GM23248 (cell line): ENCODE results near the gene IGSF22. TPM values are rescaled to one million over a fixed set of nuclear protein-coding genes. Genes with fewer than 3 reads are reported as not detected.

Source experiments
- DNase-seq: peaks from one replicate; pipeline ENCODE4 v3.0.0-alpha.2; 2015
- H2AFZ ChIP-seq: fragments of 200-600 bp; sonication (generic); 2 replicates; pipeline ENCODE4 v1.6.1; 2016; ENCODE audit warnings: antibody characterized with exemption
- H3F3A ChIP-seq: fragments of 200-600 bp; sonication (generic); 2 replicates; pipeline ENCODE4 v1.6.1; 2016; ENCODE audit warnings: mild to moderate bottlenecking, antibody characterized with exemption, mixed run types; ENCODE audit not compliant: insufficient read depth
- H3K27ac ChIP-seq: fragments of 200-600 bp; sonication (generic); 2 replicates; pipeline ENCODE4 v1.5.1; 2016; ENCODE audit warnings: mild to moderate bottlenecking
- H3K27me3 ChIP-seq: fragments of 200-600 bp; sonication (generic); replicated peaks from 2 replicates; pipeline ENCODE4 v1.6.1; 2016; ENCODE audit warnings: mild to moderate bottlenecking; ENCODE audit not compliant: insufficient read depth
- H3K36me3 ChIP-seq: fragments of 200-600 bp; sonication (generic); 2 replicates; pipeline ENCODE4 v1.6.1; 2016; ENCODE audit warnings: low read depth, mild to moderate bottlenecking
- H3K4me1 ChIP-seq: fragments of 200-600 bp; sonication (generic); 2 replicates; pipeline ENCODE4 v1.6.1; 2016; ENCODE audit warnings: mild to moderate bottlenecking; ENCODE audit not compliant: insufficient read depth
- H3K4me2 ChIP-seq: fragments of 200-600 bp; sonication (generic); one replicate; pipeline ENCODE4 v1.6.1; 2016; ENCODE audit warnings: mild to moderate bottlenecking; ENCODE audit not compliant: unreplicated experiment
- H3K4me3 ChIP-seq: fragments of 200-600 bp; sonication (generic); 2 replicates; pipeline ENCODE4 v1.5.1; 2016; ENCODE audit warnings: mild to moderate bottlenecking
- H3K79me2 ChIP-seq: fragments of 200-600 bp; sonication (generic); 2 replicates; pipeline ENCODE4 v1.6.1; 2016; ENCODE audit warnings: mild to moderate bottlenecking; ENCODE audit not compliant: insufficient read depth
- H3K9ac ChIP-seq: fragments of 200-600 bp; sonication (generic); 2 replicates; pipeline ENCODE4 v1.6.1; 2016; ENCODE audit warnings: mild to moderate bottlenecking
- H3K9me2 ChIP-seq: fragments of 200-600 bp; sonication (generic); 2 replicates; pipeline ENCODE4 v1.6.1; 2016; ENCODE audit warnings: mixed run types, mild to moderate bottlenecking, moderate library complexity; ENCODE audit not compliant: insufficient read depth
- H3K9me3 ChIP-seq: fragments of 200-600 bp; sonication (generic); one replicate; pipeline ENCODE4 v1.6.1; 2017; ENCODE audit warnings: low read depth
- H4K20me1 ChIP-seq: fragments of 200-600 bp; sonication (generic); 2 replicates; pipeline ENCODE4 v1.6.0; 2016; ENCODE audit not compliant: insufficient read depth
- EZH2 ChIP-seq: fragments of 200-600 bp; sonication (generic); IDR thresholded peaks from 2 replicates; pipeline ENCODE4 v1.6.1; 2018; ENCODE audit warnings: antibody characterized with exemption, mild to moderate bottlenecking; ENCODE audit not compliant: insufficient read depth, poor library complexity, severe bottlenecking
- EZH2phosphoT487 ChIP-seq: fragments of 200-600 bp; sonication (generic); IDR thresholded peaks from 2 replicates; pipeline ENCODE4 v1.6.1; 2018; ENCODE audit warnings: antibody characterized with exemption, moderate library complexity, mild to moderate bottlenecking, low read depth; ENCODE audit not compliant: insufficient read depth
- WGBS, 2 experiments: methylation state at CpG; one replicate each; pipeline ENCODE4 v1.1.6; 2015 to 2017; ENCODE audit warnings: low lambda C conversion rate in 2 of 2, low coverage in 1 of 2; ENCODE audit errors: missing lambda C conversion rate in 2 of 2; 5-methylcytosine and 5-hydroxymethylcytosine counted together
- in situ Hi-C: fragments of 300-500 bp; cut with MboI; formaldehyde crosslinking; loops from 2 replicates; pipeline ENCODE4 v1.15.0; 2020
- polyA plus RNA-seq: library from polyadenylated mRNA; unstranded; fragments of >200 nt; fragmentation: Nextera tagmentation; extraction: Ambion mirVana; gene quantifications from 2 replicates; pipeline ENCODE4 v1.2.1, GENCODE V29; 2016
- total RNA-seq: library from RNA; depleted of rRNA; stranded (reverse); fragments of >200 nt; shearing (Covaris generic); gene quantifications from 2 replicates; pipeline ENCODE4 v1.2.3, GENCODE V29; 2014

IGSF22 gene
- total and polyA plus RNA-seq, 2 experiments from 2014 or later, result not detected

DNA sequence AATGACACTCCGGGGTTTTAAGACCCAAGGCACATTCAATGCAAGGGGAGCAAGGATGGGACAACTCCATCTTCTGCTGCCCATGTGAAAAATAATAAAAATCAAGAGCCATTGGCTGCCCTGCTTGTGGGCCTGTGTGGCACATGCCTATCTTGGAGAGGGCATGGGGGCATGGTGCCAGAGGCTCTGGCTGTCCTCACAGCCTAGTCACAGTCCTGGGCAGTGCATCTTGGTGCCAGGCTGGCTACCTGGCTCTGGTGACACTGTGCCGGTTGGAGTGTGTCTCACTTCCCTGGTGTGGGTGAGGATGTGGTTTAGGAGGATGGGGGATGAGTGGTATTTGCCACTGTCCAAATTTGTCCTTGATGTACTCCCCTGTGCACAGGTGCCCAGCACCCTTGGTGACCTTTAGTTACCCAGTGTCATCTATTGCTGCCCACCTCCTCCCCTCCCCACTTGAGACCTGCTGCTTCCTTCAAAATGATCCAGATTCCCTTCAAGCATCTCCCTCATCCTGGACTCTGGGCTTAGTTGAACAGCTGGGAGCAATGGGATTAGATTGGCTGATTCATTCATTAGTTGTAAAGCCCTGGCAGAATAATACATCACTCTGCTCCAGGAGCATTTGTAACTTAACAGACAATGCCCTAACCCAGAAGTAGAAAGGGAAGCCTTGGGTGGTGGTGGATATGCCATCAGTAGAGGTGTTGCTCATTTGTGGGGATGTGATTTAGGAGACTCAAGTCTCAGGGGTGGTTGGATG lies 22.8 kb downstream of the IGSF22 start:
- Histone ChIP-seq H3K9ac (no peak overlapping the region), H3K4me3 (no peak overlapping the region), H4K20me1 (no peaks in the 10 kb centered on the region), H3K27me3 (peaks cover 14% of the 10 kb centered on the region), H3K79me2 (no peaks in the 10 kb centered on the region), H2AFZ (no peak overlapping the region), H3K4me2 (no peak overlapping the region), H3K36me3 (no peaks in the 10 kb centered on the region), H3K27ac (no peak overlapping the region), H3K9me2 (no peaks in the 10 kb centered on the region), H3K9me3 (no peaks in the 10 kb centered on the region), H3K4me1 (no peaks in the 10 kb centered on the region), H3F3A (0 out of 2 replicates have a peak, but pooled peaks cover 1% of the 10 kb centered on the region)
- in situ Hi-C loops, result no loop called here
- 44 to 55% methylated on average over 2 of the region's 2 CpGs for WGBS, 2 experiments
- TF ChIP-seq EZH2 (no peak), EZH2phosphoT487 (no peak)
- no peak for DNase-seq

DNA sequence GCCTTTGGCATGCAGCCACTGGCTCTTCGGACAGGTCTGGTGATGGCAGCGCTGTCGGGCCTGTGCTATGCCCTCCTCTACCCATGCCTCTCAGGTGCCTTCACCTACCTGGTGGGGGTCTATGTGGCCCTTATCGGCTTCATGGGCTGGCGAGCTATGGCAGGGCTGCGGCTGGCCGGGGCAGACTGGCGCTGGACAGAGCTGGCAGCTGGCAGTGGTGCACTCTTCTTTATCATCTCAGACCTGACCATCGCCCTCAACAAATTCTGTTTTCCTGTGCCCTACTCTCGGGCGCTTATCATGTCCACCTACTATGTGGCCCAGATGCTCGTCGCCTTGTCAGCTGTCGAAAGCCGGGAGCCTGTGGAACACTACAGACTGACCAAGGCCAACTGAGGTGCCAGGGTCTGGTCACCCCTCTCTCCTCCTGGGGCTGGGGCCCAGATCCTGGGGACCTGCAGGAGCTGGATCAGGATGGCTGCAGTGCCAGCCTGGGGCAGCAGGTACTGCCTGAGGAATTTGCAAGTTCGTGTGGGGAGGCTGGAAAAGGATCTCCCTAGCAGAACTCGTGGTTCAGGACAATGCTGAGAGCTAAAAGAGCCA lies 24.3 kb downstream of the IGSF22 start:
- 84 to 87% methylated on average over 14 to 17 of the region's 17 CpGs for WGBS, 2 experiments
- Histone ChIP-seq H3K4me2 (no peak overlapping the region), H3K27ac (no peak overlapping the region), H2AFZ (no peak overlapping the region), H3K79me2 (no peaks in the 10 kb centered on the region), H3F3A (peaks cover 10% of the 10 kb centered on the region; the same call in 1 of the 2 replicates), H3K36me3 (no peaks in the 10 kb centered on the region), H3K9me2 (no peaks in the 10 kb centered on the region), H3K9me3 (no peaks in the 10 kb centered on the region), H3K4me3 (no peak overlapping the region), H3K4me1 (no peaks in the 10 kb centered on the region), H4K20me1 (no peaks in the 10 kb centered on the region), H3K27me3 (peaks cover 5% of the 10 kb centered on the region), H3K9ac (no peak overlapping the region)
- DNase-seq, result no peak
- in situ Hi-C loops, result no loop called here
- TF ChIP-seq EZH2 (no peak), EZH2phosphoT487 (no peak)

DNA sequence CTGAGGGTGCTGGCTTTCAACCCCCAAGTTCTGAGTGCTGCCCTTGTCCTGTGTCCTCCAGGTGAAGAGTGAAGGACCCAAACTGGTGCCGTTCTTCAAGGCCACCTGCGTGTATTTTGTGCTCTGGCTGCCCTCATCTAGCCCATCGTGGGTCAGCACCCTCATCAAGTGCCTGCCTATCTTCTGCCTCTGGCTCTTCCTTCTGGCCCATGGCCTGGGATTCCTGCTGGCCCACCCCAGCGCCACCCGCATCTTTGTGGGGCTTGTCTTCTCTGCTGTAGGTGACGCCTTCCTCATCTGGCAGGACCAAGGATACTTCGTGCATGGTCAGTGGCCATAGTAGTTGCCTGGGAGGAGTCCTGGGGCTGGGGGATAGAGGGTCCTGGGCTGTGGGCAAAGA lies 25.1 kb downstream of the IGSF22 start:
- H3K9me3 ChIP-seq, result no peaks in the 10 kb centered on the region
- no peak overlapping the region for H3K4me2 ChIP-seq
- no peak overlapping the region for H2AFZ ChIP-seq
- no peak for DNase-seq
- H3F3A ChIP-seq, result peaks cover 10% of the 10 kb centered on the region; the same call in 1 of the 2 replicates
- in situ Hi-C loops, result no loop called here
- WGBS, 2 experiments, result 85% methylated on average over 7 of the region's 7 CpGs
- no peak overlapping the region for H3K27ac ChIP-seq
- no peaks in the 10 kb centered on the region for H3K36me3 ChIP-seq
- no peaks in the 10 kb centered on the region for H3K9me2 ChIP-seq
- no peaks in the 10 kb centered on the region for H4K20me1 ChIP-seq
- H3K4me3 ChIP-seq, result no peak overlapping the region
- H3K4me1 ChIP-seq, result no peaks in the 10 kb centered on the region
- H3K27me3 ChIP-seq, result no peaks in the 10 kb centered on the region; the same call in 1 of the 2 replicates
- no peak for TF ChIP-seq EZH2phosphoT487
- TF ChIP-seq EZH2, result no peak
- no peak overlapping the region for H3K9ac ChIP-seq
- no peaks in the 10 kb centered on the region for H3K79me2 ChIP-seq

DNA sequence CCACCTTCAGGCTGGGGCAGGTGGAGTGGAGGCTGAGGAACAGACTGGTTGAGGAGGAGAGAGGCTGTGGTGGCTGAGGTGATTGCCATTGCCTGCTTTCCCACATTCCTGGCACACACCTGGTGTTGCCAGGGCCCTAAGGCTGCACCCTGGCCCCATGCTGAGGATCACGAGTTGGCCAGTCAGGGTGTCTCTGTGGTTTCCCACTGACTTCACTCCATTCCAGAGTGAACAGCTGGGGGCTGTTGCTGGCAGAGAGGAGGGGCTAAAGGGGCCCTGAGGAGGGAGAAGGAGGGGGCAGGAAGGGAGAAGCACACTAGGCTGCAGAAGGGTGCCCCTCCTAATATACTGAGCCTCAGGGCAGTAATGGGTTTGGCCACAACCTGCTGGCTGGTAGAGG lies 25.6 kb downstream of the IGSF22 start:
- in situ Hi-C loops, result no loop called here
- Histone ChIP-seq H3K27ac (no peak overlapping the region), H2AFZ (no peak overlapping the region), H3F3A (peaks cover 10% of the 10 kb centered on the region; the same call in 1 of the 2 replicates), H3K9ac (no peak overlapping the region), H3K36me3 (no peaks in the 10 kb centered on the region), H3K79me2 (no peaks in the 10 kb centered on the region), H3K27me3 (no peaks in the 10 kb centered on the region; the same call in 1 of the 2 replicates), H3K4me1 (no peaks in the 10 kb centered on the region), H4K20me1 (no peaks in the 10 kb centered on the region), H3K9me3 (no peaks in the 10 kb centered on the region), H3K4me3 (no peak overlapping the region), H3K9me2 (no peaks in the 10 kb centered on the region), H3K4me2 (no peak overlapping the region)
- TF ChIP-seq EZH2phosphoT487, result no peak
- TF ChIP-seq EZH2, result no peak
- WGBS, 2 experiments, result 50 to 67% methylated on average over 1 of the region's 1 CpG
- no peak for DNase-seq
